ENCODE measurements around the gene SPATA22.

DNA sequence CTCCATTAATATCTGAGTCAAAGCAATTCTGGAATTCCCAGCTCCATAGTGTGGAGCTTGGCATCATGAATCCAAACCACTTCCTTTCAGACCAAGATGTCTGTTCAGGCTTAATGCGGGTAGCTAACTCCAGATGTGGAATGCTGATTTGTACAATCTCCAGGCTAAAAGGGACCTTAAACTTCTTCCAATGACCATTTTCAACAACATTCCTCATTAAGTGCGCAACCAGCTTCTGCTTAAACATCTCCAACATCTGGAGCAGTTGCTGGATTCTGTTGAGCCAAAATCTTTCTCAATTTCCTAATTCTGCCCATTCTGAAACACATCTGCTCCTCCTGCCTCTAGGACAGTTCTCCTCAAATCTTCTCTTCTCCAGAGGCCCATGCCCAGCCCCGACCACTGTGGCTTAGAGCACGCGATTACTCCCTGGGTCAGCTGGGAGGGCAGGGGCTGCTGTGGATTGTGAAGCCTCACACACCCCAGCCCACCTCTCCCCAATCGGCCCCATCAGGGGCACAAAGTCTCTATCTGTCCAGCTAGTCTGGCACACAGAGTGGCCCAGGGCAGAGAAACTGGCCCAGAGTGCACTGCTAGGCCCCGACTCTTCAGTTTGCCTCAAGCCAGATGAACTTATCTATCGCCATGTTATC is 40.4 kb upstream of the SPATA22 start:
- TF ChIP-seq, protein P1, sequence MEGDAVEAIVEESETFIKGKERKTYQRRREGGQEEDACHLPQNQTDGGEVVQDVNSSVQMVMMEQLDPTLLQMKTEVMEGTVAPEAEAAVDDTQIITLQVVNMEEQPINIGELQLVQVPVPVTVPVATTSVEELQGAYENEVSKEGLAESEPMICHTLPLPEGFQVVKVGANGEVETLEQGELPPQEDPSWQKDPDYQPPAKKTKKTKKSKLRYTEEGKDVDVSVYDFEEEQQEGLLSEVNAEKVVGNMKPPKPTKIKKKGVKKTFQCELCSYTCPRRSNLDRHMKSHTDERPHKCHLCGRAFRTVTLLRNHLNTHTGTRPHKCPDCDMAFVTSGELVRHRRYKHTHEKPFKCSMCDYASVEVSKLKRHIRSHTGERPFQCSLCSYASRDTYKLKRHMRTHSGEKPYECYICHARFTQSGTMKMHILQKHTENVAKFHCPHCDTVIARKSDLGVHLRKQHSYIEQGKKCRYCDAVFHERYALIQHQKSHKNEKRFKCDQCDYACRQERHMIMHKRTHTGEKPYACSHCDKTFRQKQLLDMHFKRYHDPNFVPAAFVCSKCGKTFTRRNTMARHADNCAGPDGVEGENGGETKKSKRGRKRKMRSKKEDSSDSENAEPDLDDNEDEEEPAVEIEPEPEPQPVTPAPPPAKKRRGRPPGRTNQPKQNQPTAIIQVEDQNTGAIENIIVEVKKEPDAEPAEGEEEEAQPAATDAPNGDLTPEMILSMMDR (conservative IDR thresholded peaks at IDR 0.05; ENCODE audit: low read depth, low read length), result no peak
- no peak for TF ChIP-seq EZH2 (IDR thresholded peaks at IDR 0.05; ENCODE audit: borderline replicate concordance, low read depth, low read length, poor library complexity, severe bottlenecking)
